GM12878 (cell line): Measurements from ENCODE around the gene ODAD4.

Experiments used
- BCLAF1 ChIP-seq: fragments of 450-650 bp; IDR thresholded peaks from 2 replicates; pipeline ENCODE4 v1.6.1; 2017; ENCODE audit warnings: antibody characterized with exemption, mild to moderate bottlenecking, moderate library complexity
- BHLHE40 ChIP-seq, 2 experiments: fragments of 450-650 bp in 1 of 2; IDR thresholded peaks; 2 replicates each; pipeline ENCODE4 v1.6.1; 2011 to 2017; ENCODE audit warnings: low read depth in 2 of 2, borderline replicate concordance in 1 of 2, improper control_type of control experiment in 1 of 2, low read length in 1 of 2, mild to moderate bottlenecking in 1 of 2
- CEBPB ChIP-seq, 2 experiments: fragments of 150-350 bp in 1 of 2; IDR thresholded peaks; 2 replicates each; pipeline ENCODE4 v1.6.1; 2012 to 2014; ENCODE audit warnings: low read depth in 2 of 2, low read length in 2 of 2, borderline replicate concordance in 1 of 2, inconsistent platforms in 1 of 2
- CTCF ChIP-seq, 3 experiments: IDR thresholded peaks in 2 of 3; conservative IDR thresholded peaks in 1 of 3; 2 replicates each; pipeline ENCODE4 v1.5.1; 2011; ENCODE audit warnings: low read depth in 3 of 3, low read length in 3 of 3, mild to moderate bottlenecking in 3 of 3, control low read depth in 2 of 3, moderate library complexity in 2 of 3, inconsistent platforms in 1 of 3, mixed read lengths in 1 of 3; ENCODE audit not compliant: control insufficient read depth in 2 of 3, insufficient read depth in 1 of 3; ENCODE audit errors: extremely low read depth in 1 of 3
- CUX1 ChIP-seq: IDR thresholded peaks from 2 replicates; pipeline ENCODE4 v1.6.1; 2012; ENCODE audit warnings: improper control_type of control experiment, low read depth, low read length; ENCODE audit not compliant: insufficient replicate concordance
- GABPA ChIP-seq: IDR thresholded peaks from 2 replicates; pipeline ENCODE4 v1.6.1; 2014; ENCODE audit warnings: antibody characterized with exemption, low read depth, mild to moderate bottlenecking, inconsistent platforms
- MTA2 ChIP-seq: fragments of 450-650 bp; IDR thresholded peaks from 2 replicates; pipeline ENCODE4 v1.6.1; 2016; ENCODE audit warnings: low read depth, mild to moderate bottlenecking, moderate library complexity
- PKNOX1 ChIP-seq: fragments of 450-650 bp; IDR thresholded peaks from 2 replicates; pipeline ENCODE4 v1.6.1; 2016; ENCODE audit warnings: mild to moderate bottlenecking
- RCOR1 ChIP-seq: conservative IDR thresholded peaks from 2 replicates; pipeline ENCODE4 v1.6.1; 2012; ENCODE audit warnings: low read depth, low read length, improper control_type of control experiment
- RFX5 ChIP-seq: IDR thresholded peaks from 2 replicates; pipeline ENCODE4 v1.6.1; 2011; ENCODE audit warnings: low read depth, low read length, improper control_type of control experiment
- SIN3A ChIP-seq: IDR thresholded peaks from 2 replicates; pipeline ENCODE4 v1.6.1; 2012; ENCODE audit warnings: low read depth, low read length, improper control_type of control experiment
- STAT3 ChIP-seq: IDR thresholded peaks from 2 replicates; pipeline ENCODE4 v1.6.1; 2011; ENCODE audit warnings: low read depth, low read length, improper control_type of control experiment
- TAF1 ChIP-seq: IDR thresholded peaks from 2 replicates; pipeline ENCODE4 v1.6.1; 2011; ENCODE audit warnings: mild to moderate bottlenecking, low read depth, low read length, borderline replicate concordance
- USF2 ChIP-seq: IDR thresholded peaks from 2 replicates; pipeline ENCODE4 v1.6.1; 2011; ENCODE audit warnings: low read depth, low read length, improper control_type of control experiment, borderline replicate concordance

- TF ChIP-seq CTCF (IDR thresholded peaks at IDR 0.05 in 2 of 3, conservative IDR thresholded peaks at IDR 0.05 in 1 of 3; ENCODE audit: control insufficient read depth in 2 of 3, extremely low read depth in 1 of 3, insufficient read depth in 1 of 3, low read depth in 3 of 3, low read length in 3 of 3) = no peak
- no peak for TF ChIP-seq CEBPB (IDR thresholded peaks at IDR 0.05; ENCODE audit: borderline replicate concordance in 1 of 2, low read depth in 2 of 2, low read length in 2 of 2)
- no peak for TF ChIP-seq TAF1
- no peak for TF ChIP-seq RFX5
- no peak for TF ChIP-seq BHLHE40 (IDR thresholded peaks at IDR 0.05; ENCODE audit: borderline replicate concordance in 1 of 2, low read depth in 2 of 2, low read length in 1 of 2)
- no peak for TF ChIP-seq USF2
- TF ChIP-seq STAT3 = no peak
- no peak for TF ChIP-seq MTA2
- no peak for TF ChIP-seq RCOR1
- TF ChIP-seq GABPA = no peak
- TF ChIP-seq SIN3A = no peak
- TF ChIP-seq PKNOX1 = no peak
- TF ChIP-seq CUX1 = no peak
- TF ChIP-seq BCLAF1 = no peak
These were observed 17.5 kb upstream of the ODAD4 start for GRCh38 chr17:41912925-41913324.
